Measurements from ENCODE around the gene C11orf54.

C11orf54 gene

GRCh38 chr11:93730108-93731107, 11.1 kb upstream of the C11orf54 start:
- CTCF ChIA-PET, result interaction anchor here (1.7 to 2.1 kb wide), 2 partner anchors 11 to 54 kb away, joined by 4 to 10 read pairs; partner anchors contain the start of genes C11orf54, MED17 and TAF1D
- TF ChIP-seq CTCF (IDR thresholded peaks at IDR 0.05; ENCODE audit: insufficient read depth, low read length, missing control alignments), result no peak
- no peak for DNase-seq (ENCODE audit: low read depth, low spot score)
- H3K4me3 ChIP-seq (ENCODE audit: low read depth, low read length), result no peak overlapping the region
- POLR2A ChIA-PET, result interaction anchor here (0.6 to 3.6 kb wide), 3 partner anchors 11 to 628 kb away, joined by 3 to 26 read pairs (median 3); partner anchors contain the start of genes C11orf54 and TAF1D

GRCh38 chr11:93732237-93732892, 9.1 kb upstream of the C11orf54 start:
- CTCF ChIA-PET, result interaction anchor here (2.1 kb wide), 1 partner anchor 9 kb away, joined by 10 read pairs; the partner anchor contains the start of genes C11orf54 and TAF1D
- TF ChIP-seq CTCF (IDR thresholded peaks at IDR 0.05; ENCODE audit: insufficient read depth, low read length, missing control alignments), result no peak

GRCh38 chr11:93733474-93733873, 8.0 kb upstream of the C11orf54 start:
- no peak for TF ChIP-seq CTCF (IDR thresholded peaks at IDR 0.05; ENCODE audit: insufficient read depth, low read length, missing control alignments)
- CTCF ChIA-PET, result no interaction called here
- DNase-seq (ENCODE audit: low read depth, low spot score), result no peak
- no peak overlapping the region for H3K4me3 ChIP-seq (ENCODE audit: low read depth, low read length)
- POLR2A ChIA-PET, result no interaction called here

More at GRCh38 chr11:93732237-93732892, 9.1 kb upstream of the C11orf54 start:
- H3K4me3 ChIP-seq (ENCODE audit: low read depth, low read length), result no peak overlapping the region
- POLR2A ChIA-PET, result interaction anchor here (3.6 kb wide), 1 partner anchor 9 kb away, joined by 26 read pairs; the partner anchor contains the start of genes C11orf54 and TAF1D
- no peak for DNase-seq (ENCODE audit: low read depth, low spot score)

- POLR2A ChIA-PET, result no interaction called here
- DNase-seq (ENCODE audit: low read depth, low spot score), result no peak
- TF ChIP-seq CTCF (IDR thresholded peaks at IDR 0.05; ENCODE audit: insufficient read depth, low read length, missing control alignments), result no peak
- CTCF ChIA-PET, result no interaction called here
- no peak overlapping the region for H3K4me3 ChIP-seq (ENCODE audit: low read depth, low read length)
These were observed 6.8 kb upstream of the C11orf54 start for GRCh38 chr11:93734427-93735222.

GRCh38 chr11:93735627-93736026, 5.8 kb upstream of the C11orf54 start:
- ChIA-PET POLR2A (no interaction called here), CTCF (interaction anchor here (1.2 kb wide), 1 partner anchor 9 kb away, joined by 4 read pairs; no protein-coding TSS in a partner anchor)
- no peak for TF ChIP-seq CTCF (IDR thresholded peaks at IDR 0.05; ENCODE audit: insufficient read depth, low read length, missing control alignments)
- no peak for DNase-seq (ENCODE audit: low read depth, low spot score)
- no peak overlapping the region for H3K4me3 ChIP-seq (ENCODE audit: low read depth, low read length)

Measured in AG04449 (cell line).